Measurements from ENCODE around the gene MAP3K2.

- TF ChIP-seq CTCF (IDR thresholded peaks at IDR 0.05) = no peak
- no peak for TF ChIP-seq ZFX (IDR thresholded peaks at IDR 0.05; ENCODE audit: borderline replicate concordance)
Observed at GRCh38 chr2:127405255-127405610, 17.5 kb upstream of the MAP3K2 start.

All from 22Rv1 (cell line).